Stimulated activated CD4-positive, alpha-beta T cell treated with anti-CD3 and anti-CD28 coated beads, Interleukin-15, amount 100 ng/mL, for 1 hour (primary cell): ENCODE results near the gene NLRC3.
A peak's percentile ranks its signal among the peaks of the same experiment; 100 is the strongest.

ENCODE experiments used
- DNase-seq, 2 donors: peaks; one replicate each; pipeline ENCODE4 v3.0.0-alpha.2; 2020; ENCODE audit warnings: low read depth in 1 of 2, low spot score in 1 of 2

NLRC3 gene

GRCh38 chr16:3550851-3551847 is 26.1 kb downstream of the NLRC3 start:
- no peak for DNase-seq

- DNase-seq: no peak
Observed at GRCh38 chr16:3549906-3550305, 27.3 kb downstream of the NLRC3 start.

GRCh38 chr16:3548859-3549258 is 28.3 kb downstream of the NLRC3 start:
- no peak for DNase-seq

- DNase-seq: no peak
Observed at GRCh38 chr16:3548445-3548844, 28.8 kb downstream of the NLRC3 start.

GRCh38 chr16:3546986-3547682 is 30.1 kb downstream of the NLRC3 start:
- no peak for DNase-seq

- no peak for DNase-seq
Observed at GRCh38 chr16:3542601-3543373, 34.4 kb downstream of the NLRC3 start.

- no peak for DNase-seq
Observed at GRCh38 chr16:3541527-3542155, 35.6 kb downstream of the NLRC3 start.

- DNase-seq: no peak
Observed at GRCh38 chr16:3538222-3538621, 39.0 kb downstream of the NLRC3 start.

- no peak for DNase-seq
Observed at GRCh38 chr16:3536851-3537250, 40.4 kb downstream of the NLRC3 start.

GRCh38 chr16:3536271-3536731 is 40.9 kb downstream of the NLRC3 start:
- no peak for DNase-seq

GRCh38 chr16:3534126-3534525 is 43.1 kb downstream of the NLRC3 start:
- DNase-seq: no peak

- no peak for DNase-seq
Observed at GRCh38 chr16:3532741-3533140, 44.5 kb downstream of the NLRC3 start.

GRCh38 chr16:3530371-3530914 is 46.8 kb downstream of the NLRC3 start:
- DNase-seq: no peak

GRCh38 chr16:3529175-3529574 is 48.0 kb downstream of the NLRC3 start:
- no peak for DNase-seq

GRCh38 chr16:3528406-3528805 is 48.8 kb downstream of the NLRC3 start:
- no peak for DNase-seq

GRCh38 chr16:3527216-3527829 is 49.9 kb downstream of the NLRC3 start:
- peak; percentile 20 to 21 for DNase-seq

GRCh38 chr16:3525951-3526350 is 51.3 kb downstream of the NLRC3 start:
- no peak for DNase-seq

GRCh38 chr16:3523281-3523680 is 53.9 kb downstream of the NLRC3 start:
- DNase-seq: no peak

- DNase-seq: no peak
Observed at GRCh38 chr16:3520841-3521240, 56.4 kb downstream of the NLRC3 start.

- DNase-seq: no peak
Observed at GRCh38 chr16:3520413-3520812, 56.8 kb downstream of the NLRC3 start.
